ENCODE results near the gene CDKN2C.
"Not testable (repeated sequence)": the region's sequence is repeated elsewhere in the genome, so short reads cannot be mapped to it uniquely, and the experiment has no call there.

The CDKN2C gene

DNA sequence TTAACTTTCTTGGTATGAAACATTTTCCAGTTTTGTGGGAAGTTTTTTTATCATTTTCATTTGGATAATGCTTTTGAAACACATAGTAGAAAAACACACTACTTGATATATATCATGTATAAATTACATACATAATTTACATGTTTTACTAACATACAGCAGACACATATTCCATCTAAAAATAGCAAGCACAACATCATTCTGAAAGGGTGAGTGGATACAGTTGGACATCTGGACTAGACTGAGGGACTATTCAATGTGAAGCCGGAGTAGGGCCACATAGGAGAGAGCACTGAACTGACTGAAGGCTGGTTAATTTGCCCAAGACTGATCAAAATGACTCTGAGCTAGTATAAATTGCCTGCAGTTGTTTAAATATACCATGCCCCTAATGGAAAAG lies 11.7 kb downstream of the CDKN2C start:
- no peak for DNase-seq

- DNase-seq: no peak
Measured at GRCh38 chr1:50982611-50983010, 12.6 kb downstream of the CDKN2C start.

DNA sequence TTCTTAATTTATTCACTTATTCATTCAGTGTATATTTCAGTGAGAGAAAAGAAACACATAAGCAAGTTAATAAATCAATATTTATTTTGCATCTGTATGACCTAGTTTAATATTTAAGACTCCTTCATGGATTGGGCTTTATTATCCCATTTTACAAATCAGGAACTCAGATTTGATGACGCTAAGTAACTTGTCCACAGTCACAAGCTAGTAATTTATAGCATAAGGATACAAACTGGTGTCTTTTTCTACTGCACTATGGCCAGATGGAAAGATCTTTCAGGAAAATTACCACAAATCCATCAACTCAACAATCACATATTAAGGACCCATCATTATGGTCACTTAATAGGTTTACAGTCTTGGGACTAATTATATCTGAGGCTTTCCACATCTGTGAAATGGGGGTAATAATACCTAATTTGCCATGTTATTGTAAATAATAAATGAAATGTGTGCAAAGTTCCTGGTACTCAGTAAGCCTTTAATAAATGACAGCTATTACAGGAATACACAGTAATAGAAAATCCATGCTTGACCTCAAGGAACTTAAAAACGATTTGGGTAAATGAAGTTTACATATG lies 13.3 kb downstream of the CDKN2C start:
- no peak for DNase-seq

DNA sequence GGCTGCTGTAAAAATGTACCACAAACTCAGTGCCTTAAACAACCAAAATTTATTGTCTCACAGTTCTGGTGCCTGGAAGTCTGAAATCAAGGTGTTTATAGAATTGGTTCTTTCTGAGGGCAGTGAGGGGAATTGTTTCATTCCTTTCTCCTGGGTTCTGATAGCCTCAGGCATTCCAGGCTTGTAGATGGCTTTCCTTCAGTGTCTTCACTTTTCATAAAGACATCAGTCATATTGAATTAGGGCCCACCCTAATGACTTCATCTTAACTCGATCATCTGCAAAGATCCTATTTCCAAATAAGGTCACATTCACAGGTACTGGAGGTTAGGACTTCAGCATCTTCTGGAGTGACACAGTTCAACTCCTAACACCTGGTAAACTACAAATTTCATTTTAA lies 15.0 kb downstream of the CDKN2C start:
- no peak for DNase-seq

GRCh38 chr1:50986653-50987052 lies 16.6 kb downstream of the CDKN2C start:
- no peak for DNase-seq

- DNase-seq: no peak
Measured at GRCh38 chr1:50989694-50990093, 19.6 kb downstream of the CDKN2C start.

DNA sequence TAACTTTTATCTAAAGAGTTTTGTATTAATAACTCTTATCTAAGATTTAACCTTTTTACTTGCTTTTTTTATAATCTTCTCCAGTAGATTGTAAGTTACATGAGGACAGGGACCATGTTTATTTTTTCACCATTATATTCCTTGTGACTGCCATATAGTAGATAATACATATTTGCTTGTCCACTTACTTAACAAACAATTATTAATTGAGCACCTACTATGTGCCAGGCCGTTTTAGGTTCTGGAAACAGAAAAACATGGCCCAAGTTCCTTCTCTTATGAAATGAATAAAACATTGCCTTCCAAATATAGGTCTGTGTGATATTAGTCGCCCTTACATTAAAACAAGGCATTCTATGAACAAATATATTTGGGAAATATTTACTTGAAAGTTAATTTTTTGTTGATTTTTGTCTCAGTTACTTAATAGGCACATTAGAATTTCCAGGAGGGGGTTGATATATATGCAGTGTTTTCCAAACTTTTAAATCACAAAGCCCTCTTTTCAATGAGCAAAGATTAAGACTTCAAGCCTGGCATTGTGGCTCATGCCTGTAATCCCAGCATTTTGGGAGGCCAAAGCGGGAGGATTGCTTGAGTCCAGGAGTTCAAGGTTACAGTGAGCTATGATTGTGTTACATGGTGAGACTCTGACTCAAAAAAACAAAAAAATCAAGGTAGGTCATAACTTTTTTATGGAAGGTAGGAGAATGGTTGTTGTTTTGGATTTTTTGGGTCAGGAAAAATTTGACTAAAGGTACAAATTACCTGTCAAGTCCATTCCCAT lies 22.7 kb downstream of the CDKN2C start:
- DNase-seq: no peak

DNA sequence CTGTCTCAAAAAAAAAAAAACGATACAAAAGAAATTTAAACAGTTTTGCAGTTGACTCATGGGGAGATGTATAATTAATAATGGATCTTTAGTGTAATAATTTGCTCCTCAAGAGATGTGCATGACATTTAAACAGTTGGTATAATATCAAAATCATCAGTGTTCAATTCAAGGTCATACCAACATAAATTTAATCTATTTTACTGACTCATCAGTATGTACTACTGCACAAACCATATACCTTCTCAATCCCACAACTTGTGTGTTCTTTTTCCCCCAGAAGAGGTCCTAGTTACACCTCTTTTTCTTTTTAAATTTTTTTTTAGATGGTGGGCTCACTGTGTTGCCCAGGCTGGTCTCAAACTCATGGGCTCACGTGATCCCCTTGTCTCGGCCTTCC lies 23.6 kb downstream of the CDKN2C start:
- no peak for DNase-seq

DNA sequence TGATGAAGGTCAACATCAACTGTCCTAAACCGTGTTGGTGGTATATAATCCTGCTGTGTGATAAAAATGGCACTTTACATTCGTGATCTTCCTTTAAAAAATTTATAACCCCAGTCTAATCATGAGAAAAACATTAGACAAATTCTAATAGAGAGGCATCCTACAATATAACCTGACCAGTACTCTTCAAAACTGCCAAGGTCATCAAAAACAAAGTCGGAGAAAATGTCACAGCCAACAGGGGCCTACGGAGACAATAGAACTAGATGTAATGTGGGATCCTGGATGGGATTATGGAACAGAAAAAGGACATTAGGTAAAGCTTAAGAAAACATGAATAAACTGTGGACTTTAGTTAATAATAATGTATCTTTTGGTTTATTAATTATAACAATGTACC lies 25.0 kb downstream of the CDKN2C start:
- no peak for DNase-seq

DNA sequence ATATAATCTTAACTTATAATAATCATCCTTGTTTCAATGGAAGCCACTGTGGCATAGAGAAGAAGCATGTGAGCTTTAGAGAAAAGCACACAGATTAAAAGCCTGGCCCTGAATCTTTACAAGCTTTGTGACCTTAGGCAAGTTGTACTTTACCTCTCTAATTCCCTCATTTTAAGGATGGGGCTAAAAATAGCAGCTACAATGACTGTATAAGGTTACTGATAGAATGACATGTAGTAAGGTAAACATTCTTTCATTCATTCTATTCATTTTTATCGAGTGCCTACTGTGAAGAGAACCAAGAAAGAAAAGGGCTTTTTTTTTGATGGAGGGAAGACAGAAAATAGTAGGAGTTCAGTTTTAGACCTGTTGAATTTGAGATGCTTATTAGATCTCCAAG lies 25.6 kb downstream of the CDKN2C start:
- no peak for DNase-seq

- DNase-seq: no peak
Measured at GRCh38 chr1:50996083-50996482, 26.0 kb downstream of the CDKN2C start.

DNA sequence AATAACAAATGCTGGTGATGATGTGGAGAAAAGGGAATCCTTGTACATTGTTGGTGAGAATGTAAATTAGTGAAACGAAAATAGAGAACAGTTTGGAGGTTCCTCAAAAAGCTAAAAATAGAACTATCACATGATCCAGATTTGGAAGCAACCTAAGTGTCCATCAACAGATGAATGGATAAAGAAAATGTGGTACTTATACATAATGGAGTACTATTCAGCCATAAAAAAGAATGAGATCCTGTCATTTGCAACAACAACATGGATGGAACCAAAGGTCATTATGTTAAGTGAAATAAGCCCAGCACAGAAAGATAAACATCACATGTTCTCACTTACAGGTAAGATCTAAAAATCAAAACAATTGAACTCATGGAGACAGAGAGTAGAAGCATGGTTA lies 29.3 kb downstream of the CDKN2C start:
- not testable (repeated sequence) for DNase-seq

- DNase-seq: no peak
Measured at GRCh38 chr1:51000160-51000559, 30.1 kb downstream of the CDKN2C start.

DNA sequence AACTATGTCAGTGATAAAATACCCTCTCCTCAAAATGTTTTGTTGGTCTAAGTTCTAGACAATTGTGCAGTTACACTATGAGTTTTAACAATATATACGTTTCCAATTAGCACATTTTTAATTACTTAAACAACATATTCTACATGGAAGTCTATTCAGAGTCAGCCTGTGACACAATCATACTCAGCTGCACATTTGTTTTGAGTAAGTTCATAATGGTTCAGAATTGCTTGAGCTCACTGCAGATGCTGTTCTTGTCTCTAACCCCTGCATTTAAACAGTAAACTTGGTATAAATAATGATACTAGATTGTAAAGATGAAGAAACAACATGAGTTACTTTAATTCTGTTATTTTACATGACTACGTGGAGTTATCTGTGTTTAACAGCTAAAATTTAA lies 30.6 kb downstream of the CDKN2C start:
- no peak for DNase-seq

GRCh38 chr1:51002516-51002915 lies 32.5 kb downstream of the CDKN2C start:
- DNase-seq: no peak

DNA sequence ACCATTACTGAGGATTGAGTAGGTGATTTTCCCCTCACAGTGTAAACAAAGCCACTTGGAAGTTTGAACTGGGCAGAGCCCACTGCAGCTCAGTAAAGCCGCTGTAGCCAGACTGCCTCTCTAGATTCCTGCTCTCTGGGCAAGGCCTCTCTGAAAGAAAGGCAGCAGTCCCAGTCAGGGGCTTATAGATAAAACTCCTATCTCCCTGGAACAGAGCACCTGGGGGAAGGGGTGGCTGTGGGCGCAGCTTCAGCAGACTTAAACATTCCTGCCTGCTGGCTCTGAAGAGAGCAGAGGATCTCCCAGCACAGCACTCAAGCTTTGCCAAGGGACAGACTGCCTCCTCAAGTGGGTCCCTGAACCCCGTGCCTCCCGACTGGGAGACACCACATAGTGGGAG lies 35.5 kb downstream of the CDKN2C start:
- DNase-seq: not testable (repeated sequence)

GRCh38 chr1:51009381-51009780 lies 39.3 kb downstream of the CDKN2C start:
- DNase-seq: no peak

DNA sequence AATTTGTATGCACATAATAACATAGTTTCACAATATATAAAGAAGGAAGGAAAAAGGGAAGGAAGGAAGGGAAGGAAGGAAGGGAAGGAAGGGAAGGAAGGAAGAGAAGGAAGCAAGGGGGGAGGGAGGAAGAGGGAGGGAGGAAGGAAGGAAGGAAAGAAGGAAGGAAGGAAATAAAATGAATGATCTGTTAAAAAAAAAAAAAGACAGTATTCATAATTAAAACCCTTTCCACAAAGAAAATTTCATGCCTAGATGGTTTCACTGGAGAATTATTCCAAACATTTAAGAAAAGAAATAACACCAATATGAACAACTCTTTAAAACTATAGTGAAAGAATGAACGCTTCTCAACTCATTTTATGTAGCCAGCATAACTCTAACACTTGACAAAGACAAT lies 44.8 kb downstream of the CDKN2C start:
- no peak for DNase-seq

DNA sequence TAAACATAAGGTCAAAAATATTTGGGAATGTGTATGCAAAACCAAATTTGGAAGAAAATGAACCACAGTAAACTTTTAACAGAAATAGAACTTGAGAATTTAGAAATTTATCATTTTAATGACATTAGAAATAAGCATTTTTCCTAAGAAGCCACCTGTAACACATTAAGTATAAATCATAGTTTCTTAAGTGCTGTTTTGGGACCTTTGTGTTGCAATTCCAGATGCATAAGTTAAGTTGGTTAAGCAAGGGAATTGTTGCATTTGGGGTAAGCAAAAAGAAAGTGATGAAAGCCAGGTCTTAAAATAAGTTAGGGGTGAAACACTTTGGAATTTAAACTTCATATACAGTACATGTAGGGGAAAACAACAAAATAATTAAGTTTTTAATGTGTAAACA lies 49.8 kb downstream of the CDKN2C start:
- no peak for DNase-seq
